ENCODE measurements around the gene CDK6. TPM values are rescaled to one million over a fixed set of nuclear protein-coding genes. Genes with fewer than 3 reads are reported as not detected.

The CDK6 gene
- total and polyA plus RNA-seq, 2 experiments from 2014 or later: 7.4 to 23.7 TPM

- Histone ChIP-seq H3K4me2 (peak overlapping the region; percentile 68), H2AFZ (no peak overlapping the region), H3K27ac (ENCODE audit: low read depth) (no peak overlapping the region), H3K36me3 (ENCODE audit: insufficient read depth) (no peaks in the 10 kb centered on the region), H3K4me1 (ENCODE audit: insufficient read depth) (peaks cover 8% of the 10 kb centered on the region; the same call in 1 of the 2 replicates), H3K9me2 (ENCODE audit: insufficient read depth) (no peaks in the 10 kb centered on the region), H3K4me3 (peak overlapping the region; percentile 44), H3K27me3 (ENCODE audit: insufficient read depth) (no peaks in the 10 kb centered on the region), H3K79me2 (replicated peaks; ENCODE audit: insufficient read depth) (no peaks in the 10 kb centered on the region), H4K20me1 (replicated peaks; ENCODE audit: insufficient read depth) (no peaks in the 10 kb centered on the region), H3F3A (replicated peaks; ENCODE audit: low read depth) (no peaks in the 10 kb centered on the region)
- ATAC-seq: peak; percentile 84
- H3K9me3 Mint-ChIP-seq: no peaks in the 10 kb centered on the region
- DNase-seq (ENCODE audit: low spot score): peak; percentile 82
- peak overlapping the region; percentile 64 for H3K4me3 Mint-ChIP-seq
- peaks cover 24% of the 10 kb centered on the region for H3K4me1 Mint-ChIP-seq
- no peak overlapping the region for H3K27ac Mint-ChIP-seq
- H3K36me3 Mint-ChIP-seq (ENCODE audit: low read depth): no peaks in the 10 kb centered on the region
- no peaks in the 10 kb centered on the region for H3K27me3 Mint-ChIP-seq (ENCODE audit: insufficient read depth, low read depth, poor library complexity)
- TF ChIP-seq, protein P1, sequence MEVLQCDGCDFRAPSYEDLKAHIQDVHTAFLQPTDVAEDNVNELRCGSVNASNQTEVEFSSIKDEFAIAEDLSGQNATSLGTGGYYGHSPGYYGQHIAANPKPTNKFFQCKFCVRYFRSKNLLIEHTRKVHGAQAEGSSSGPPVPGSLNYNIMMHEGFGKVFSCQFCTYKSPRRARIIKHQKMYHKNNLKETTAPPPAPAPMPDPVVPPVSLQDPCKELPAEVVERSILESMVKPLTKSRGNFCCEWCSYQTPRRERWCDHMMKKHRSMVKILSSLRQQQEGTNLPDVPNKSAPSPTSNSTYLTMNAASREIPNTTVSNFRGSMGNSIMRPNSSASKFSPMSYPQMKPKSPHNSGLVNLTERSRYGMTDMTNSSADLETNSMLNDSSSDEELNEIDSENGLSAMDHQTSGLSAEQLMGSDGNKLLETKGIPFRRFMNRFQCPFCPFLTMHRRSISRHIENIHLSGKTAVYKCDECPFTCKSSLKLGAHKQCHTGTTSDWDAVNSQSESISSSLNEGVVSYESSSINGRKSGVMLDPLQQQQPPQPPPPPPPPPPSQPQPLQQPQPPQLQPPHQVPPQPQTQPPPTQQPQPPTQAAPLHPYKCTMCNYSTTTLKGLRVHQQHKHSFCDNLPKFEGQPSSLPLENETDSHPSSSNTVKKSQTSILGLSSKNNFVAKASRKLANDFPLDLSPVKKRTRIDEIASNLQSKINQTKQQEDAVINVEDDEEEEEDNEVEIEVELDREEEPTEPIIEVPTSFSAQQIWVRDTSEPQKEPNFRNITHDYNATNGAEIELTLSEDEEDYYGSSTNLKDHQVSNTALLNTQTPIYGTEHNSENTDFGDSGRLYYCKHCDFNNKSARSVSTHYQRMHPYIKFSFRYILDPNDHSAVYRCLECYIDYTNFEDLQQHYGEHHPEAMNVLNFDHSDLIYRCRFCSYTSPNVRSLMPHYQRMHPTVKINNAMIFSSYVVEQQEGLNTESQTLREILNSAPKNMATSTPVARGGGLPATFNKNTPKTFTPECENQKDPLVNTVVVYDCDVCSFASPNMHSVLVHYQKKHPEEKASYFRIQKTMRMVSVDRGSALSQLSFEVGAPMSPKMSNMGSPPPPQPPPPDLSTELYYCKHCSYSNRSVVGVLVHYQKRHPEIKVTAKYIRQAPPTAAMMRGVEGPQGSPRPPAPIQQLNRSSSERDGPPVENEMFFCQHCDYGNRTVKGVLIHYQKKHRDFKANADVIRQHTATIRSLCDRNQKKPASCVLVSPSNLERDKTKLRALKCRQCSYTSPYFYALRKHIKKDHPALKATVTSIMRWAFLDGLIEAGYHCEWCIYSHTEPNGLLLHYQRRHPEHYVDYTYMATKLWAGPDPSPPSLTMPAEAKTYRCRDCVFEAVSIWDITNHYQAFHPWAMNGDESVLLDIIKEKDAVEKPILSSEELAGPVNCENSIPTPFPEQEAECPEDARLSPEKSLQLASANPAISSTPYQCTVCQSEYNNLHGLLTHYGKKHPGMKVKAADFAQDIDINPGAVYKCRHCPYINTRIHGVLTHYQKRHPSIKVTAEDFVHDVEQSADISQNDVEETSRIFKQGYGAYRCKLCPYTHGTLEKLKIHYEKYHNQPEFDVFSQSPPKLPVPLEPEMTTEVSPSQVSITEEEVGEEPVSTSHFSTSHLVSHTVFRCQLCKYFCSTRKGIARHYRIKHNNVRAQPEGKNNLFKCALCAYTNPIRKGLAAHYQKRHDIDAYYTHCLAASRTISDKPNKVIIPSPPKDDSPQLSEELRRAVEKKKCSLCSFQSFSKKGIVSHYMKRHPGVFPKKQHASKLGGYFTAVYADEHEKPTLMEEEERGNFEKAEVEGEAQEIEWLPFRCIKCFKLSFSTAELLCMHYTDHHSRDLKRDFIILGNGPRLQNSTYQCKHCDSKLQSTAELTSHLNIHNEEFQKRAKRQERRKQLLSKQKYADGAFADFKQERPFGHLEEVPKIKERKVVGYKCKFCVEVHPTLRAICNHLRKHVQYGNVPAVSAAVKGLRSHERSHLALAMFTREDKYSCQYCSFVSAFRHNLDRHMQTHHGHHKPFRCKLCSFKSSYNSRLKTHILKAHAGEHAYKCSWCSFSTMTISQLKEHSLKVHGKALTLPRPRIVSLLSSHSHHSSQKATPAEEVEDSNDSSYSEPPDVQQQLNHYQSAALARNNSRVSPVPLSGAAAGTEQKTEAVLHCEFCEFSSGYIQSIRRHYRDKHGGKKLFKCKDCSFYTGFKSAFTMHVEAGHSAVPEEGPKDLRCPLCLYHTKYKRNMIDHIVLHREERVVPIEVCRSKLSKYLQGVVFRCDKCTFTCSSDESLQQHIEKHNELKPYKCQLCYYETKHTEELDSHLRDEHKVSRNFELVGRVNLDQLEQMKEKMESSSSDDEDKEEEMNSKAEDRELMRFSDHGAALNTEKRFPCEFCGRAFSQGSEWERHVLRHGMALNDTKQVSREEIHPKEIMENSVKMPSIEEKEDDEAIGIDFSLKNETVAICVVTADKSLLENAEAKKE (CRISPR knock-in tag; IDR thresholded peaks at IDR 0.05): no peak
- no peak for TF ChIP-seq ZNF114 (CRISPR knock-in tag; IDR thresholded peaks at IDR 0.05)
- no peak for TF ChIP-seq CREB1 (CRISPR knock-in tag; IDR thresholded peaks at IDR 0.05; ENCODE audit: low read depth)
- TF ChIP-seq NANOG (IDR thresholded peaks at IDR 0.05; ENCODE audit: borderline replicate concordance): no peak
- TF ChIP-seq EZH2 (IDR thresholded peaks at IDR 0.05; ENCODE audit: low read depth, unreplicated experiment): no peak
Observed at GRCh38 chr7:92695308-92696261, 140.8 kb downstream of the CDK6 start.
